WTC11 (cell line): ENCODE measurements around the gene ZNF335. TPM values are rescaled to one million over a fixed set of nuclear protein-coding genes. Genes with fewer than 3 reads are reported as not detected.
A peak's percentile ranks its signal among the peaks of the same experiment; 100 is the strongest.

Experiments used
- AR ChIP-seq: fragments of 250-450 bp; sonication (Bioruptor Pico); IDR thresholded peaks from 2 replicates; pipeline ENCODE4 v1.9.0; 2021; ENCODE audit warnings: mild to moderate bottlenecking
- ATF6 ChIP-seq: sonication (generic); formaldehyde crosslinking; IDR thresholded peaks from 2 replicates; pipeline ENCODE4 v1.8.1; 2023; ENCODE audit warnings: mild to moderate bottlenecking, missing genetic modification reagents
- CREB1 ChIP-seq: sonication (generic); formaldehyde crosslinking; IDR thresholded peaks from 2 replicates; pipeline ENCODE4 v1.8.0; 2023; ENCODE audit warnings: mild to moderate bottlenecking, missing genetic modification reagents
- CREM ChIP-seq: sonication (generic); formaldehyde crosslinking; IDR thresholded peaks from 2 replicates; pipeline ENCODE4 v1.8.1; 2022; ENCODE audit warnings: mild to moderate bottlenecking, missing genetic modification reagents, moderate library complexity
- E2F4 ChIP-seq: sonication (generic); formaldehyde crosslinking; IDR thresholded peaks from 2 replicates; pipeline ENCODE4 v1.8.1; 2022; ENCODE audit warnings: low read depth, mild to moderate bottlenecking, moderate library complexity, missing genetic modification reagents, borderline replicate concordance
- E2F5 ChIP-seq: sonication (generic); formaldehyde crosslinking; IDR thresholded peaks from 2 replicates; pipeline ENCODE4 v1.8.1; 2022; ENCODE audit warnings: mild to moderate bottlenecking, moderate library complexity, missing genetic modification reagents
- ELF4 ChIP-seq: sonication (generic); formaldehyde crosslinking; IDR thresholded peaks from 2 replicates; pipeline ENCODE4 v1.8.1; 2022; ENCODE audit warnings: low read depth, mild to moderate bottlenecking, moderate library complexity, missing genetic modification reagents
- EMX1 ChIP-seq: fragments of 250-450 bp; sonication (Bioruptor Pico); IDR thresholded peaks from 2 replicates; pipeline ENCODE4 v1.8.0; 2021; ENCODE audit warnings: mild to moderate bottlenecking
- ERG ChIP-seq: fragments of 250-450 bp; sonication (Bioruptor Pico); IDR thresholded peaks from 2 replicates; pipeline ENCODE4 v1.8.0; 2021; ENCODE audit warnings: mild to moderate bottlenecking
- FOXP1 ChIP-seq: sonication (generic); formaldehyde crosslinking; IDR thresholded peaks from 2 replicates; pipeline ENCODE4 v1.8.0; 2022; ENCODE audit warnings: missing genetic modification reagents, mild to moderate bottlenecking, moderate library complexity, borderline replicate concordance
- GABPB1 ChIP-seq: sonication (generic); formaldehyde crosslinking; IDR thresholded peaks from 2 replicates; pipeline ENCODE4 v1.8.1; 2023; ENCODE audit warnings: mild to moderate bottlenecking, missing genetic modification reagents
- IRF1 ChIP-seq: sonication (generic); formaldehyde crosslinking; IDR thresholded peaks from 2 replicates; pipeline ENCODE4 v1.8.0; 2023; ENCODE audit warnings: missing genetic modification reagents
- KAT7 ChIP-seq: sonication (generic); formaldehyde crosslinking; IDR thresholded peaks from 2 replicates; pipeline ENCODE4 v1.8.1; 2023; ENCODE audit warnings: missing genetic modification reagents, mild to moderate bottlenecking, borderline replicate concordance
- MAX ChIP-seq: sonication (generic); formaldehyde crosslinking; IDR thresholded peaks from 2 replicates; pipeline ENCODE4 v1.8.0; 2022; ENCODE audit warnings: mild to moderate bottlenecking, missing genetic modification reagents
- MXD4 ChIP-seq: fragments of 250-450 bp; sonication (Bioruptor Pico); IDR thresholded peaks from 2 replicates; pipeline ENCODE4 v1.8.0; 2021; ENCODE audit warnings: mild to moderate bottlenecking, moderate library complexity, borderline replicate concordance
- NR1H2 ChIP-seq: sonication (generic); formaldehyde crosslinking; IDR thresholded peaks from 2 replicates; pipeline ENCODE4 v1.9.0; 2021; ENCODE audit warnings: mild to moderate bottlenecking, moderate library complexity, missing genetic modification reagents
- NR2C2 ChIP-seq: sonication (generic); formaldehyde crosslinking; IDR thresholded peaks from 2 replicates; pipeline ENCODE4 v1.8.0; 2022; ENCODE audit warnings: mild to moderate bottlenecking, missing genetic modification reagents
- OVOL2 ChIP-seq: fragments of 250-450 bp; sonication (Bioruptor Pico); IDR thresholded peaks from 2 replicates; pipeline ENCODE4 v1.9.0; 2021; ENCODE audit warnings: mild to moderate bottlenecking, borderline replicate concordance
- SOX15 ChIP-seq: fragments of 250-450 bp; sonication (Bioruptor Pico); IDR thresholded peaks from 2 replicates; pipeline ENCODE4 v1.9.0; 2021; ENCODE audit warnings: mild to moderate bottlenecking
- USF1 ChIP-seq: sonication (generic); formaldehyde crosslinking; IDR thresholded peaks from 2 replicates; pipeline ENCODE4 v1.8.0; 2022; ENCODE audit warnings: mild to moderate bottlenecking, missing genetic modification reagents
- ZBTB43 ChIP-seq: sonication (generic); formaldehyde crosslinking; IDR thresholded peaks from 2 replicates; pipeline ENCODE4 v1.8.1; 2023; ENCODE audit warnings: mild to moderate bottlenecking, missing genetic modification reagents
- ZNF121 ChIP-seq: sonication (generic); formaldehyde crosslinking; IDR thresholded peaks from 2 replicates; pipeline ENCODE4 v1.8.0; 2023; ENCODE audit warnings: missing genetic modification reagents
- ZNF219 ChIP-seq: sonication (generic); formaldehyde crosslinking; IDR thresholded peaks from 2 replicates; pipeline ENCODE4 v1.8.0; 2023; ENCODE audit warnings: missing genetic modification reagents, mild to moderate bottlenecking, borderline replicate concordance
- ZNF263 ChIP-seq: sonication (generic); formaldehyde crosslinking; IDR thresholded peaks from 2 replicates; pipeline ENCODE4 v1.8.1; 2022; ENCODE audit warnings: low read depth, mild to moderate bottlenecking, moderate library complexity, missing genetic modification reagents
- ZNF396 ChIP-seq: fragments of 250-450 bp; sonication (Bioruptor Pico); IDR thresholded peaks from 2 replicates; pipeline ENCODE4 v1.8.0; 2021; ENCODE audit warnings: mild to moderate bottlenecking, moderate library complexity, borderline replicate concordance
- ZNF423 ChIP-seq: fragments of 250-450 bp; sonication (Bioruptor Pico); IDR thresholded peaks from 2 replicates; pipeline ENCODE4 v2.1.2; 2022; ENCODE audit warnings: mild to moderate bottlenecking, moderate library complexity
- ZNF671 ChIP-seq: fragments of 250-450 bp; sonication (Bioruptor Pico); IDR thresholded peaks from 2 replicates; pipeline ENCODE4 v1.8.0; 2021; ENCODE audit warnings: mild to moderate bottlenecking
- total RNA-seq: library from RNA; stranded (reverse); gene quantifications from 3 replicates; pipeline ENCODE4 v1.2.3, GENCODE V29; 2021

ZNF335 gene
- total RNA-seq, 1 experiment from 2014 or later = 20.0 TPM

- TF ChIP-seq EMX1 (CRISPR knock-in tag) (no peak), KAT7 (CRISPR knock-in tag) (no peak; the same call in 1 of the 2 replicates), E2F5 (CRISPR knock-in tag) (peak; percentile 79), ZNF423 (no peak), E2F4 (CRISPR knock-in tag) (peak; percentile 86), NR2C2 (CRISPR knock-in tag) (no peak), SOX15 (CRISPR knock-in tag) (no peak), ZNF121 (0 out of 2 replicates have a peak, but pooled peaks have one; percentile 34), OVOL2 (CRISPR knock-in tag) (no peak), MXD4 (no peak), ZNF396 (CRISPR knock-in tag) (no peak), CREM (CRISPR knock-in tag) (no peak), ZNF671 (CRISPR knock-in tag) (no peak), ATF6 (no peak), GABPB1 (CRISPR knock-in tag) (peak; percentile 63), ZNF263 (CRISPR knock-in tag) (0 out of 2 replicates have a peak, but pooled peaks have one; percentile 26), MAX (CRISPR knock-in tag) (peak; percentile 14; the same call in 1 of the 2 replicates), AR (0 out of 2 replicates have a peak, but pooled peaks have one; percentile 40), ZBTB43 (CRISPR knock-in tag) (peak; percentile 85), ZNF219 (CRISPR knock-in tag) (peak; percentile 75; the same call in 1 of the 2 replicates), CREB1 (CRISPR knock-in tag) (no peak; the same call in 1 of the 2 replicates), NR1H2 (CRISPR knock-in tag) (0 out of 2 replicates have a peak, but pooled peaks have one; percentile 13), FOXP1 (no peak; the same call in 1 of the 2 replicates), IRF1 (CRISPR knock-in tag) (peak; percentile 91), ELF4 (no peak; the same call in 1 of the 2 replicates), USF1 (CRISPR knock-in tag) (peak; percentile 84), ERG (CRISPR knock-in tag) (peak; percentile 68)
These were observed 37.2 kb downstream of the ZNF335 start, which contains the start of gene PCIF1 (continued) for GRCh38 chr20:45934586-45935415.
